HEK293 (cell line): Measurements from ENCODE around the gene RTBDN.
A peak's percentile ranks its signal among the peaks of the same experiment; 100 is the strongest.

ENCODE experiments used
- EGR2 ChIP-seq: fragments of 450-650 bp; formaldehyde crosslinking; IDR thresholded peaks from 2 replicates; pipeline ENCODE4 v1.5.1; 2016; ENCODE audit warnings: low read depth, missing biosample characterization, missing genetic modification characterization
- GLI2 ChIP-seq: fragments of 450-650 bp; formaldehyde crosslinking; IDR thresholded peaks from 2 replicates; pipeline ENCODE4; 2017; ENCODE audit warnings: missing biosample characterization, missing genetic modification characterization, low read depth, borderline replicate concordance
- GLIS1 ChIP-seq: fragments of 450-650 bp; formaldehyde crosslinking; IDR thresholded peaks from 2 replicates; pipeline ENCODE4 v1.5.1; 2016; ENCODE audit warnings: missing biosample characterization, missing genetic modification characterization
- KLF10 ChIP-seq: fragments of 450-650 bp; IDR thresholded peaks from 2 replicates; pipeline ENCODE4 v1.5.1; 2018; ENCODE audit warnings: missing biosample characterization, mild to moderate bottlenecking, missing genetic modification characterization
- KLF7 ChIP-seq: fragments of 450-650 bp; formaldehyde crosslinking; IDR thresholded peaks from 2 replicates; pipeline ENCODE4 v1.5.1; 2016; ENCODE audit warnings: missing biosample characterization, missing genetic modification characterization, borderline replicate concordance
- KLF9 ChIP-seq: fragments of 450-650 bp; formaldehyde crosslinking; IDR thresholded peaks from 2 replicates; pipeline ENCODE4 v1.5.1; 2016; ENCODE audit warnings: missing biosample characterization, missing genetic modification characterization, low read depth
- MEIS1 ChIP-seq: sonication (generic); formaldehyde crosslinking; IDR thresholded peaks from 2 replicates; pipeline ENCODE4 v1.8.1; 2022; ENCODE audit warnings: missing genetic modification reagents, mild to moderate bottlenecking, borderline replicate concordance
- MZF1 ChIP-seq: fragments of 450-650 bp; formaldehyde crosslinking; IDR thresholded peaks from 2 replicates; pipeline ENCODE4 v1.5.1; 2017; ENCODE audit warnings: missing biosample characterization, missing genetic modification characterization, borderline replicate concordance
- OVOL3 ChIP-seq: fragments of 450-650 bp; formaldehyde crosslinking; IDR thresholded peaks from 2 replicates; pipeline ENCODE4 v1.5.1; 2016; ENCODE audit warnings: missing biosample characterization, missing genetic modification characterization
- SP7 ChIP-seq: fragments of 450-650 bp; formaldehyde crosslinking; IDR thresholded peaks from 2 replicates; pipeline ENCODE4 v1.5.1; 2016; ENCODE audit warnings: missing biosample characterization, missing genetic modification characterization
- YY2 ChIP-seq: fragments of 450-650 bp; formaldehyde crosslinking; IDR thresholded peaks from 2 replicates; pipeline ENCODE4 v1.5.1; 2016; ENCODE audit warnings: missing biosample characterization, missing genetic modification characterization
- ZBTB49 ChIP-seq: fragments of 450-650 bp; formaldehyde crosslinking; IDR thresholded peaks from 2 replicates; pipeline ENCODE4 v1.5.1; 2016; ENCODE audit warnings: missing biosample characterization, missing genetic modification characterization, low read depth
- ZFP69B ChIP-seq: fragments of 450-650 bp; formaldehyde crosslinking; IDR thresholded peaks from 2 replicates; pipeline ENCODE4 v1.5.1; 2016; ENCODE audit warnings: missing biosample characterization, missing genetic modification characterization
- ZNF155 ChIP-seq: fragments of 450-650 bp; formaldehyde crosslinking; IDR thresholded peaks from 2 replicates; pipeline ENCODE4 v1.5.1; 2016; ENCODE audit warnings: missing biosample characterization, missing genetic modification characterization
- ZNF24 ChIP-seq: fragments of 450-650 bp; formaldehyde crosslinking; IDR thresholded peaks from 2 replicates; pipeline ENCODE4 v1.5.1; 2016; ENCODE audit warnings: missing biosample characterization, missing genetic modification characterization
- ZNF324 ChIP-seq: fragments of 450-650 bp; formaldehyde crosslinking; IDR thresholded peaks from 2 replicates; pipeline ENCODE4 v1.5.1; 2016; ENCODE audit warnings: missing biosample characterization, missing genetic modification characterization
- ZNF561 ChIP-seq: fragments of 450-650 bp; IDR thresholded peaks from 2 replicates; pipeline ENCODE4 v1.5.1; 2018; ENCODE audit warnings: missing biosample characterization, missing genetic modification characterization, borderline replicate concordance
- ZNF76 ChIP-seq: fragments of 450-650 bp; formaldehyde crosslinking; IDR thresholded peaks from 2 replicates; pipeline ENCODE4; 2016; ENCODE audit warnings: low read depth, missing biosample characterization, missing genetic modification characterization, borderline replicate concordance
- TF ChIP-seq, protein P1 (sequence below): fragments of 450-650 bp; formaldehyde crosslinking; IDR thresholded peaks from 2 replicates; pipeline ENCODE4 v1.5.1; 2016; ENCODE audit warnings: missing biosample characterization, missing genetic modification characterization
- TF ChIP-seq, protein P2 (sequence below): fragments of 450-650 bp; formaldehyde crosslinking; IDR thresholded peaks from 2 replicates; pipeline ENCODE4 v1.5.1; 2016; ENCODE audit warnings: missing biosample characterization, missing genetic modification characterization
- TF ChIP-seq, protein P3 (sequence below): fragments of 450-650 bp; formaldehyde crosslinking; IDR thresholded peaks from 2 replicates; pipeline ENCODE4 v1.5.1; 2016; ENCODE audit warnings: missing biosample characterization, missing genetic modification characterization
- TF ChIP-seq, protein P4 (sequence below): fragments of 450-650 bp; formaldehyde crosslinking; IDR thresholded peaks from 2 replicates; pipeline ENCODE4 v1.5.1; 2016; ENCODE audit warnings: missing biosample characterization, missing genetic modification characterization

Gene RTBDN

DNA sequence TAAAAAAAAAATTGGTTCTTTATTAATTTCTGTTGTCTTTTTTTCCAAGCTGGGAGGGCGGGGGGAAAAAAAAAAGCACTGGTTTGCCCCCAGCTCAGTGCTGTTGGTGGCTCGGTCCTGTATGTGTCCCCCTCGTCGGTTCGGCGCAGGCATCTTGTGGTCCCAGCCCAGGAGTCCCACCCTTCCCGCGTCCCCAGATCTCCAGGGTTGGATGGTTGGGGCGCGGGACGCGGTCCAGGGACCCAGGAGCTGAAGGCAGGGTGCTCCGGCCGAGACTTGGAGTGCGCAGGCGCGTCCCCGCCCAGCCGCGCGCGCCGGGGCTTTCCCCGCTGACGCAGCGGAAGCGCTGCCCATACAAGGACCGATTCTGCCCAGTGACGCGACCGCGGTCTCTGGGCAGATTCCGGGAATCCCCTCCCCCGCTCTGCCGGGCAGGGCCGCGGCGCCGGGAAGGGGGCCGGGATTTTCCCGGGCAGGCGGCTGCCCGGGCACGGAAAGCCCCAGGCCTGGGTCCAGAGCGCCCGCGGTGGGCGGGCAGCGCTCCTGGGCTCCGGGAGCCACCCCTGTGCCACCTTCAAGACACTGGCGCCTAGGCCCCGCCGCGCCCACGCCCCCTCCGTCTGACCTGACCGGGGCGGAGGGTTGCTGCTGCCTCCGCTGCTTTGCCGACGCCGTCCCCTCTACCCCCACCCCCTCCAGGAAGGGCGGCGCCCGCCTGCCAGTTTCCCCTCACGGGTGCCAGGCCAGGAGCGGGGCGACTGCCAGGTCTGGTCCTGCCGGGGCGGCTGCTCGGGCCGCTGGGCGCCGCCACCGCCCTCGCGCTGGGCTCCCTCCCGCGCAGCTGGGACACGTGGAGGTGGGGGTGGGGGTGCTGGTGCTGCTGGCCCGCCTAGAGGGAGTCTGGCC, 40.8 kb downstream of the RTBDN start (continued):
- TF ChIP-seq, protein P1, sequence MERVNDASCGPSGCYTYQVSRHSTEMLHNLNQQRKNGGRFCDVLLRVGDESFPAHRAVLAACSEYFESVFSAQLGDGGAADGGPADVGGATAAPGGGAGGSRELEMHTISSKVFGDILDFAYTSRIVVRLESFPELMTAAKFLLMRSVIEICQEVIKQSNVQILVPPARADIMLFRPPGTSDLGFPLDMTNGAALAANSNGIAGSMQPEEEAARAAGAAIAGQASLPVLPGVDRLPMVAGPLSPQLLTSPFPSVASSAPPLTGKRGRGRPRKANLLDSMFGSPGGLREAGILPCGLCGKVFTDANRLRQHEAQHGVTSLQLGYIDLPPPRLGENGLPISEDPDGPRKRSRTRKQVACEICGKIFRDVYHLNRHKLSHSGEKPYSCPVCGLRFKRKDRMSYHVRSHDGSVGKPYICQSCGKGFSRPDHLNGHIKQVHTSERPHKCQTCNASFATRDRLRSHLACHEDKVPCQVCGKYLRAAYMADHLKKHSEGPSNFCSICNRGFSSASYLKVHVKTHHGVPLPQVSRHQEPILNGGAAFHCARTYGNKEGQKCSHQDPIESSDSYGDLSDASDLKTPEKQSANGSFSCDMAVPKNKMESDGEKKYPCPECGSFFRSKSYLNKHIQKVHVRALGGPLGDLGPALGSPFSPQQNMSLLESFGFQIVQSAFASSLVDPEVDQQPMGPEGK (tag by site-specific recombination): peak; percentile 31
- TF ChIP-seq KLF9 (peak; percentile 90), MZF1 (tag by site-specific recombination) (no peak), GLIS1 (peak; percentile 63), ZNF561 (tag by site-specific recombination) (peak; percentile 38; the same call in 1 of the 2 replicates), ZNF324 (tag by site-specific recombination) (0 out of 2 replicates have a peak, but pooled peaks have one; percentile 12), KLF10 (tag by site-specific recombination) (peak; percentile 83), ZNF24 (tag by site-specific recombination) (no peak), YY2 (no peak), EGR2 (tag by site-specific recombination) (peak; percentile 86; the same call in 1 of the 2 replicates), KLF7 (peak; percentile 34; the same call in 1 of the 2 replicates), GLI2 (tag by site-specific recombination) (no peak), SP7 (peak; percentile 29; the same call in 1 of the 2 replicates), ZFP69B (0 out of 2 replicates have a peak, but pooled peaks have one; percentile 11), ZNF76 (tag by site-specific recombination) (0 out of 2 replicates have a peak, but pooled peaks have one; percentile 46), OVOL3 (tag by site-specific recombination) (no peak), MEIS1 (CRISPR knock-in tag) (no peak), ZBTB49 (no peak), ZNF155 (tag by site-specific recombination) (no peak)
- TF ChIP-seq, protein P2, sequence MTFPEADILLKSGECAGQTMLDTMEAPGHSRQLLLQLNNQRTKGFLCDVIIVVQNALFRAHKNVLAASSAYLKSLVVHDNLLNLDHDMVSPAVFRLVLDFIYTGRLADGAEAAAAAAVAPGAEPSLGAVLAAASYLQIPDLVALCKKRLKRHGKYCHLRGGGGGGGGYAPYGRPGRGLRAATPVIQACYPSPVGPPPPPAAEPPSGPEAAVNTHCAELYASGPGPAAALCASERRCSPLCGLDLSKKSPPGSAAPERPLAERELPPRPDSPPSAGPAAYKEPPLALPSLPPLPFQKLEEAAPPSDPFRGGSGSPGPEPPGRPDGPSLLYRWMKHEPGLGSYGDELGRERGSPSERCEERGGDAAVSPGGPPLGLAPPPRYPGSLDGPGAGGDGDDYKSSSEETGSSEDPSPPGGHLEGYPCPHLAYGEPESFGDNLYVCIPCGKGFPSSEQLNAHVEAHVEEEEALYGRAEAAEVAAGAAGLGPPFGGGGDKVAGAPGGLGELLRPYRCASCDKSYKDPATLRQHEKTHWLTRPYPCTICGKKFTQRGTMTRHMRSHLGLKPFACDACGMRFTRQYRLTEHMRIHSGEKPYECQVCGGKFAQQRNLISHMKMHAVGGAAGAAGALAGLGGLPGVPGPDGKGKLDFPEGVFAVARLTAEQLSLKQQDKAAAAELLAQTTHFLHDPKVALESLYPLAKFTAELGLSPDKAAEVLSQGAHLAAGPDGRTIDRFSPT (tag by site-specific recombination): peak; percentile 96
- TF ChIP-seq, protein P3, sequence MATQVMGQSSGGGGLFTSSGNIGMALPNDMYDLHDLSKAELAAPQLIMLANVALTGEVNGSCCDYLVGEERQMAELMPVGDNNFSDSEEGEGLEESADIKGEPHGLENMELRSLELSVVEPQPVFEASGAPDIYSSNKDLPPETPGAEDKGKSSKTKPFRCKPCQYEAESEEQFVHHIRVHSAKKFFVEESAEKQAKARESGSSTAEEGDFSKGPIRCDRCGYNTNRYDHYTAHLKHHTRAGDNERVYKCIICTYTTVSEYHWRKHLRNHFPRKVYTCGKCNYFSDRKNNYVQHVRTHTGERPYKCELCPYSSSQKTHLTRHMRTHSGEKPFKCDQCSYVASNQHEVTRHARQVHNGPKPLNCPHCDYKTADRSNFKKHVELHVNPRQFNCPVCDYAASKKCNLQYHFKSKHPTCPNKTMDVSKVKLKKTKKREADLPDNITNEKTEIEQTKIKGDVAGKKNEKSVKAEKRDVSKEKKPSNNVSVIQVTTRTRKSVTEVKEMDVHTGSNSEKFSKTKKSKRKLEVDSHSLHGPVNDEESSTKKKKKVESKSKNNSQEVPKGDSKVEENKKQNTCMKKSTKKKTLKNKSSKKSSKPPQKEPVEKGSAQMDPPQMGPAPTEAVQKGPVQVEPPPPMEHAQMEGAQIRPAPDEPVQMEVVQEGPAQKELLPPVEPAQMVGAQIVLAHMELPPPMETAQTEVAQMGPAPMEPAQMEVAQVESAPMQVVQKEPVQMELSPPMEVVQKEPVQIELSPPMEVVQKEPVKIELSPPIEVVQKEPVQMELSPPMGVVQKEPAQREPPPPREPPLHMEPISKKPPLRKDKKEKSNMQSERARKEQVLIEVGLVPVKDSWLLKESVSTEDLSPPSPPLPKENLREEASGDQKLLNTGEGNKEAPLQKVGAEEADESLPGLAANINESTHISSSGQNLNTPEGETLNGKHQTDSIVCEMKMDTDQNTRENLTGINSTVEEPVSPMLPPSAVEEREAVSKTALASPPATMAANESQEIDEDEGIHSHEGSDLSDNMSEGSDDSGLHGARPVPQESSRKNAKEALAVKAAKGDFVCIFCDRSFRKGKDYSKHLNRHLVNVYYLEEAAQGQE (tag by site-specific recombination): no peak
- TF ChIP-seq, protein P4, sequence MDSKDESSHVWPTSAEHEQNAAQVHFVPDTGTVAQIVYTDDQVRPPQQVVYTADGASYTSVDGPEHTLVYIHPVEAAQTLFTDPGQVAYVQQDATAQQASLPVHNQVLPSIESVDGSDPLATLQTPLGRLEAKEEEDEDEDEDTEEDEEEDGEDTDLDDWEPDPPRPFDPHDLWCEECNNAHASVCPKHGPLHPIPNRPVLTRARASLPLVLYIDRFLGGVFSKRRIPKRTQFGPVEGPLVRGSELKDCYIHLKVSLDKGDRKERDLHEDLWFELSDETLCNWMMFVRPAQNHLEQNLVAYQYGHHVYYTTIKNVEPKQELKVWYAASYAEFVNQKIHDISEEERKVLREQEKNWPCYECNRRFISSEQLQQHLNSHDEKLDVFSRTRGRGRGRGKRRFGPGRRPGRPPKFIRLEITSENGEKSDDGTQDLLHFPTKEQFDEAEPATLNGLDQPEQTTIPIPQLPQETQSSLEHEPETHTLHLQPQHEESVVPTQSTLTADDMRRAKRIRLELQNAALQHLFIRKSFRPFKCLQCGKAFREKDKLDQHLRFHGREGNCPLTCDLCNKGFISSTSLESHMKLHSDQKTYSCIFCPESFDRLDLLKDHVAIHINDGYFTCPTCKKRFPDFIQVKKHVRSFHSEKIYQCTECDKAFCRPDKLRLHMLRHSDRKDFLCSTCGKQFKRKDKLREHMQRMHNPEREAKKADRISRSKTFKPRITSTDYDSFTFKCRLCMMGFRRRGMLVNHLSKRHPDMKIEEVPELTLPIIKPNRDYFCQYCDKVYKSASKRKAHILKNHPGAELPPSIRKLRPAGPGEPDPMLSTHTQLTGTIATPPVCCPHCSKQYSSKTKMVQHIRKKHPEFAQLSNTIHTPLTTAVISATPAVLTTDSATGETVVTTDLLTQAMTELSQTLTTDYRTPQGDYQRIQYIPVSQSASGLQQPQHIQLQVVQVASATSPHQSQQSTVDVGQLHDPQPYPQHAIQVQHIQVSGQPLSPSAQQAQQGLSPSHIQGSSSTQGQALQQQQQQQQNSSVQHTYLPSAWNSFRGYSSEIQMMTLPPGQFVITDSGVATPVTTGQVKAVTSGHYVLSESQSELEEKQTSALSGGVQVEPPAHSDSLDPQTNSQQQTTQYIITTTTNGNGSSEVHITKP (tag by site-specific recombination): peak; percentile 87
